Measurements from ENCODE around the gene RBSN.

RBSN gene

DNA sequence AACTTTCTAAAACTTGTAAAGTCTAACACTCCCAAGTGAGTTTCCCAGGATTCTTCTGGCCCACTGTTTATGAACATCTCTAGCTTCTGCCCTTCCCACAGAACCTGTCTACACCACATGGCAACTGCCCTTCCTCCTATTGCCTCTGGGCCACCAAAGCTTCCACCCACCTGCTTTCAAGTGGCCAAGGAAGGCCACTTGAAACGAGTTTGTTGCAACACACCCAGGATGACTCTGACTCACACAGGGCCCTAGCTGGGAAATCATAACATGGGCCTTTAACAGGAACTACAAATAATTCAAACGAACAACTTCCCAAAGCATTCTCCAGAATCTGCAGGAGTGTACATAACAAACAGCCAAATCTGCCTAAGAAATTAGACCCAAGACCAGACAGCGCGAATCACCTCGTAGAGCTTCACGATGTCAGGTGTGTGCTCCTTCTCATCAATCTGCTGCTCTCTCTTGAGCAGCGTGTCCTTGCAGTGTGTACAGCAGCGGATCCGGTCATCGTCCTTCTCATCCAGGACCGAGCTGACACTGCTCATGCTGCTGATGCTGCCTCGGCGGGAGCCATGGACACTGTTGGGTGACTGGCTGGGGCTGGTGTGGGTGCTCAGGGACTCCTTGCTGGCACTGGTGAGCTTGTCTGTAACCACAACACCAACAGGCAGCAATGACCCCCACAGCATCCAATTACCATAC is 16.8 kb downstream of the RBSN start:
- Histone ChIP-seq H3K36me3 (peaks cover 8% of the 10 kb centered on the region), H3K9me3 (no peaks in the 10 kb centered on the region), H3K27me3 (no peaks in the 10 kb centered on the region), H3K4me1 (no peaks in the 10 kb centered on the region), H3K4me3 (ENCODE audit: low read depth, low read length) (no peak overlapping the region)
- no peak for DNase-seq
- TF ChIP-seq, protein P1, sequence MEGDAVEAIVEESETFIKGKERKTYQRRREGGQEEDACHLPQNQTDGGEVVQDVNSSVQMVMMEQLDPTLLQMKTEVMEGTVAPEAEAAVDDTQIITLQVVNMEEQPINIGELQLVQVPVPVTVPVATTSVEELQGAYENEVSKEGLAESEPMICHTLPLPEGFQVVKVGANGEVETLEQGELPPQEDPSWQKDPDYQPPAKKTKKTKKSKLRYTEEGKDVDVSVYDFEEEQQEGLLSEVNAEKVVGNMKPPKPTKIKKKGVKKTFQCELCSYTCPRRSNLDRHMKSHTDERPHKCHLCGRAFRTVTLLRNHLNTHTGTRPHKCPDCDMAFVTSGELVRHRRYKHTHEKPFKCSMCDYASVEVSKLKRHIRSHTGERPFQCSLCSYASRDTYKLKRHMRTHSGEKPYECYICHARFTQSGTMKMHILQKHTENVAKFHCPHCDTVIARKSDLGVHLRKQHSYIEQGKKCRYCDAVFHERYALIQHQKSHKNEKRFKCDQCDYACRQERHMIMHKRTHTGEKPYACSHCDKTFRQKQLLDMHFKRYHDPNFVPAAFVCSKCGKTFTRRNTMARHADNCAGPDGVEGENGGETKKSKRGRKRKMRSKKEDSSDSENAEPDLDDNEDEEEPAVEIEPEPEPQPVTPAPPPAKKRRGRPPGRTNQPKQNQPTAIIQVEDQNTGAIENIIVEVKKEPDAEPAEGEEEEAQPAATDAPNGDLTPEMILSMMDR (IDR thresholded peaks at IDR 0.05; ENCODE audit: low read depth, low read length) = no peak

DNA sequence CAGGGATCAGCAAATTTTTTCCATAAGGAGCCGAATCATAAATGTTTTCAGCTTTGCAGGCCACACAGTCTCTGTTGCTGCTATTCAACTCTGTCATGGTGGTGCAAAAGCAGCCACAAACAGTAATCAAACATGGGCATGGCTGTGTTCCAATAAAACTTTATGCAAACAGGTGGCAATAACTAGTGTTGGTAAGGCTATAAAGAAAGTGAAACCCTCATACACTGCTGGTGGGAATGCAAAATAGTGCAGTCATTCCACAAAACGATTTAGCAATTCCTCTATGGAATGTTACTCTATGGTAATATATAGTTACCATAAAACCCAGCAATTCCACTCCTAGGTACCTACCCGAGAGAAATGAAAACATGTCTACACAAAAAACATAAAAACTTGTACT is 19.9 kb downstream of the RBSN start:
- no peaks in the 10 kb centered on the region for H3K27me3 ChIP-seq
- TF ChIP-seq, protein P1 (IDR thresholded peaks at IDR 0.05; ENCODE audit: low read depth, low read length) = no peak
- H3K9me3 ChIP-seq = no peaks in the 10 kb centered on the region
- no peak for DNase-seq
- no peak overlapping the region for H3K4me3 ChIP-seq (ENCODE audit: low read depth, low read length)
- no peaks in the 10 kb centered on the region for H3K4me1 ChIP-seq
- H3K36me3 ChIP-seq = peaks cover 6% of the 10 kb centered on the region; the same call in 1 of the 2 replicates

DNA sequence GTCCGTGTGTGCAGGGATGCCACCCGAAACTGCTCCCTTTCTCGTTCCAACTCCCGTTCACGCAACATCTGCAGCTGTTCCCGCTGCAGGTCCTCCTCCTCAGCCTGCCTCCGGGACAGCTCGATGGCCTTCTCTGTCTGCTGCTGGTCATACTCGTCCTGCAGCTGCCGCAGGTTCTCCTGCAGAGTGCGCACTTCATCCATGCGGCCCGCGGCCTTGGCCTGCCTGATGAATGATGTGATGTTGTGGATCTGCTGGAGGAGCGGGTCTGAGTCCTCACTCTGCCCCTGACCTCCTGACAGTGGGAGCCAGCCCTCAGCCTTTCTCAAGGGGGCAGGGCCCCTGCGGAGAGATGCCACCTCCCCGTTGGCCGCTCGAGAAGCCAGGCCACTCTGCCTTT is 24.4 kb downstream of the RBSN start:
- Histone ChIP-seq H3K27me3 (no peaks in the 10 kb centered on the region), H3K9me3 (no peaks in the 10 kb centered on the region), H3K4me1 (no peaks in the 10 kb centered on the region), H3K4me3 (ENCODE audit: low read depth, low read length) (no peak overlapping the region), H3K36me3 (peaks cover 6% of the 10 kb centered on the region)
- TF ChIP-seq, protein P1 (IDR thresholded peaks at IDR 0.05; ENCODE audit: low read depth, low read length) = no peak
- no peak for DNase-seq

DNA sequence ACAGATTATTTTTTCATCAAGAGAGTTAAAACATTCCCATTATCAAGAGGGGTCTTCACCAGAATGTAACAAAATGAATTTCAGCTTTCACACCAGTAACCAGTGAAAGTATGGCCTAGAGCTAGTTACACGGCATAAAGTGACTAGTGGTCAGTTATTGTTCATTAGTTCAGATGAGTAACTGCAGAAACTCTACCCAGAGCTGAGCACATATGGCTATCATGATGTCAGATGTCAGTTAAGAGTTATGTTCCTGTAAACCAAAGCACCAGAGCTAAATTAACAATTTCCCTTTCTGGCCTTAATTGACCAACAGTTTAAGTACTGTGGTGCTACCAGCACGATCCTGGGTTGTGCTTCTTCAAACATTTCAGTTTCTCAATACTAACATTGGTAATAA is 27.2 kb downstream of the RBSN start:
- H3K36me3 ChIP-seq = peaks cover 4% of the 10 kb centered on the region
- no peaks in the 10 kb centered on the region for H3K4me1 ChIP-seq
- H3K27me3 ChIP-seq = no peaks in the 10 kb centered on the region
- no peak for DNase-seq
- H3K4me3 ChIP-seq (ENCODE audit: low read depth, low read length) = no peak overlapping the region
- TF ChIP-seq, protein P1 (IDR thresholded peaks at IDR 0.05; ENCODE audit: low read depth, low read length) = no peak
- no peaks in the 10 kb centered on the region for H3K9me3 ChIP-seq

DNA sequence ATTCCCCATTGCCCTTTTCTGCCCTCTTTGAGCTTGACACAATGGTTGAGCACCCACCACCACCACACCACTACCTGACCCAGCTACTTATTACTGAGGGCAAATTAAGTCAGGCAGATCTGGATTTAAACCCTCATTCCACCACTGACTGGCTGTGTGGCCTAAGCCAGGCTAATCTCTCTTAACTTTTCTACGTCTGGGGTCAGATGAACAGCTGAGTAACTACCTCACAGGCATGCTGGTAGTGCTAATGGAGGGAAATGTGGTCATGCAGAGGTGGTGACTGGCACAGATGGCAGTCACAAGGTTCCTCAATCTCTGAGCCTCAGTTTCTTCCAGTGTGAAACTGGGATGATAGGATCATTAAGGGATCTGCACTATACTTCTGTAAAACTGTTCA is 29.5 kb downstream of the RBSN start:
- no peak for DNase-seq
- H3K4me1 ChIP-seq = no peaks in the 10 kb centered on the region
- TF ChIP-seq, protein P1 (IDR thresholded peaks at IDR 0.05; ENCODE audit: low read depth, low read length) = no peak
- H3K36me3 ChIP-seq = no peaks in the 10 kb centered on the region; the same call in none of the 2 replicates
- no peaks in the 10 kb centered on the region for H3K27me3 ChIP-seq
- no peak overlapping the region for H3K4me3 ChIP-seq (ENCODE audit: low read depth, low read length)
- H3K9me3 ChIP-seq = no peaks in the 10 kb centered on the region

DNA sequence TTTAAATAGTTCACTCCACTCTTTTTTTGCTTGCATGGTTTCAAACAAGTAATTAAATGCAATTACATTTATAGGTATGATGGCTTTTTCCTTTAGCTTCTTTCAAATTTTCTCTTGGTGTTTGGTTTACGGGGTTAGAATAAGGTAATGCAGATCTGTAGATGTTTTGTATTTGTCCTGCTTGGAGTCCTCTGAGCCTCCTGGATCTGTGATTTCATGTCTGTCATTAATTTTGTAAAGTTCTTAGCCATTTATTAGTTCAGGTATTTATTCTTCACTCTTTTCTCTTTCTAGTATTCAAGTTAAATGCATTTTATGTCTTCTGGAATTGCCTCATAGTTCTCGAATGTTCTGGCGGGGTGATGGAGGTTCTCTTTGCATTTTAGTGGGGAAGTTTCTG is 32.5 kb downstream of the RBSN start:
- DNase-seq = no peak
- Histone ChIP-seq H3K4me1 (no peaks in the 10 kb centered on the region), H3K4me3 (ENCODE audit: low read depth, low read length) (no peak overlapping the region), H3K27me3 (no peaks in the 10 kb centered on the region), H3K36me3 (no peaks in the 10 kb centered on the region; the same call in 1 of the 2 replicates), H3K9me3 (no peaks in the 10 kb centered on the region)
- TF ChIP-seq, protein P1 (IDR thresholded peaks at IDR 0.05; ENCODE audit: low read depth, low read length) = no peak
